Lower lobe of right lung (tissue), 2 donors: ENCODE measurements around the gene NCOA3. TPM values are rescaled to one million over a fixed set of nuclear protein-coding genes. Genes with fewer than 3 reads are reported as not detected.

ENCODE experiments used
- ATAC-seq, 2 donors: fragments of 200-7000 bp; cut with Tn5 transposase; one replicate each; pipeline ENCODE4 v1.9.1; 2020 to 2022; ENCODE audit warnings: mild to moderate bottlenecking in 2 of 2, moderate library complexity in 2 of 2
- DNase-seq: peaks from one replicate; pipeline ENCODE4 v3.0.0-alpha.2; 2020
- H3K27ac ChIP-seq: fragments of 200-600 bp; one replicate; pipeline ENCODE4 v1.8.0; 2022
- H3K27me3 ChIP-seq: fragments of 200-600 bp; one replicate; pipeline ENCODE4 v1.8.0; 2022; ENCODE audit warnings: low read depth
- H3K36me3 ChIP-seq: fragments of 200-600 bp; one replicate; pipeline ENCODE4 v1.8.0; 2022; ENCODE audit warnings: mild to moderate bottlenecking
- H3K4me1 ChIP-seq: fragments of 200-600 bp; one replicate; pipeline ENCODE4 v1.8.0; 2022
- H3K4me3 ChIP-seq: fragments of 200-600 bp; one replicate; pipeline ENCODE4 v1.8.0; 2022; ENCODE audit warnings: mild to moderate bottlenecking
- H3K9me3 ChIP-seq: fragments of 200-600 bp; one replicate; pipeline ENCODE4 v1.8.0; 2022
- CTCF ChIP-seq: fragments of 200-600 bp; IDR thresholded peaks from one replicate; pipeline ENCODE4 v1.8.0; 2022; ENCODE audit warnings: antibody characterized with exemption, mild to moderate bottlenecking
- intact Hi-C: fragments of 100-400 bp; cut with DNase I; formaldehyde crosslinking; loops from one replicate; pipeline ENCODE4 v1.11.0; 2022
- total RNA-seq: library from RNA; stranded (reverse); fragmentation: NEBNext Ultra II Directional; extraction: Animal tissue kit (Norgen Biotek cat#: 25700); gene quantifications from one replicate; pipeline ENCODE4 v1.2.1, GENCODE V29; 2021
- donor health status: DM: no; HTN: yes; CAD: no; lungs with severe emphysema.

NCOA3 gene
- total RNA-seq, 1 donor from 2014 or later = 42.1 TPM

GRCh38 chr20:47479506-47479905, 22.2 kb upstream of the NCOA3 start:
- ATAC-seq = no peak
- TF ChIP-seq CTCF = no peak

GRCh38 chr20:47480239-47480638, 21.4 kb upstream of the NCOA3 start:
- no peak for TF ChIP-seq CTCF
- Histone ChIP-seq H3K9me3 (no peaks in the 10 kb centered on the region), H3K27ac (no peak overlapping the region), H3K27me3 (no peaks in the 10 kb centered on the region), H3K4me1 (peaks cover 4% of the 10 kb centered on the region), H3K4me3 (no peak overlapping the region), H3K36me3 (no peaks in the 10 kb centered on the region)
- intact Hi-C loops = no loop called here
- DNase-seq = no peak
- ATAC-seq = no peak

More at GRCh38 chr20:47479506-47479905, 22.2 kb upstream of the NCOA3 start:
- Histone ChIP-seq H3K4me3 (no peak overlapping the region), H3K27me3 (no peaks in the 10 kb centered on the region), H3K4me1 (peaks cover 4% of the 10 kb centered on the region), H3K36me3 (no peaks in the 10 kb centered on the region), H3K9me3 (no peaks in the 10 kb centered on the region), H3K27ac (no peak overlapping the region)
- intact Hi-C loops = no loop called here
- no peak for DNase-seq

GRCh38 chr20:47480705-47481104, 21.0 kb upstream of the NCOA3 start:
- H3K9me3 ChIP-seq = no peaks in the 10 kb centered on the region
- DNase-seq (no peak), ATAC-seq (no peak)
- no peaks in the 10 kb centered on the region for H3K36me3 ChIP-seq
- no peak for TF ChIP-seq CTCF
- H3K4me3 ChIP-seq = no peak overlapping the region
- H3K27me3 ChIP-seq = no peaks in the 10 kb centered on the region
- H3K27ac ChIP-seq = no peak overlapping the region
- peaks cover 4% of the 10 kb centered on the region for H3K4me1 ChIP-seq
- intact Hi-C loops = no loop called here

GRCh38 chr20:47481330-47482216, 20.1 kb upstream of the NCOA3 start:
- H3K4me3 ChIP-seq = no peak overlapping the region
- no peaks in the 10 kb centered on the region for H3K9me3 ChIP-seq
- TF ChIP-seq CTCF = no peak
- no peak for DNase-seq
- no peaks in the 10 kb centered on the region for H3K36me3 ChIP-seq
- peaks cover 4% of the 10 kb centered on the region for H3K4me1 ChIP-seq
- no peak for ATAC-seq
- intact Hi-C loops = no loop called here
- no peaks in the 10 kb centered on the region for H3K27me3 ChIP-seq
- H3K27ac ChIP-seq = no peak overlapping the region

- intact Hi-C loops = no loop called here
- H3K4me3 ChIP-seq = no peak overlapping the region
- ATAC-seq = no peak
Observed at GRCh38 chr20:47482705-47483104, 19.0 kb upstream of the NCOA3 start.

More at GRCh38 chr20:47482705-47483104, 19.0 kb upstream of the NCOA3 start:
- Histone ChIP-seq H3K27me3 (no peaks in the 10 kb centered on the region), H3K4me1 (peaks cover 9% of the 10 kb centered on the region), H3K9me3 (no peaks in the 10 kb centered on the region), H3K36me3 (no peaks in the 10 kb centered on the region), H3K27ac (no peak overlapping the region)
- DNase-seq = no peak
- no peak for TF ChIP-seq CTCF
